ENCODE results near the gene CADM2.

CADM2 gene

GRCh38 chr3:84985795-84986194, 27.0 kb downstream of the CADM2 start:
- no peak for DNase-seq

DNA sequence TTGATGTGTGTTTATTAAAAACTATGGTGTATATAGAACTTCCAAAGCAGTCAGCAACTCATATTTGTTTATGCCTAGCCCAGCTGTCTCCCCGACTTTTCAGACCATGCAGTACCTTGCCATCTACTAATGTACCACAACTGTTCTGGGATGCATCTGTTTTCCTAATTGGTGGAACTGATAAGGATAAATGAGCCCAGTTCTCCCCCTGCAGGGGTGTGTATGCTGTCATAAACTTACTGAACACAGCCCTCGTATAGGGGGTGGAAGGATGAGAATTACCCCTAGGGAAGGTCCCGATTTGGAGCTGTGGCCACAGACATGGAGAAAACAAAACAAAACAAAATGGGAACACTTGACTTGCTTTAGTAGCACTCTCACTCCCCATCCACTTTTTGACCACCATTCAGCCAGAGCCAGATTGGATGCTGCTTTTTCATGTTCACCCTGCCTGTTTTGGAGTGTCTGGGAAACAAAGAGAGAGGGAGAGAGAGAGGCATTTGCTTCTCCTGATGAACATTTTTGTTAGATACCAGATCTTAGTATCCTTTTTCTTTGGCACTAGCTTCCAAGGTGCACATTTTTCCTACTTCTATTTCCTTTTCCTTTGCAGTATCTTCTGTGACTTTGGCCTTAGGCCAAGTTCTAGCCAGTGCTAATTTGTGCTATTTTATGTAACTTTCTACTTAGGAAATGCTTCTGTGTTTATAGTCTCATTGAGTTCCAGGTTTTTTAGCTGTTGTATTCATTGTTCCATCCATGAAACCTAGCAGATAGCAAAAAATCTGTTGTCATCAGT, 29.1 kb downstream of the CADM2 start:
- DNase-seq = no peak

DNA sequence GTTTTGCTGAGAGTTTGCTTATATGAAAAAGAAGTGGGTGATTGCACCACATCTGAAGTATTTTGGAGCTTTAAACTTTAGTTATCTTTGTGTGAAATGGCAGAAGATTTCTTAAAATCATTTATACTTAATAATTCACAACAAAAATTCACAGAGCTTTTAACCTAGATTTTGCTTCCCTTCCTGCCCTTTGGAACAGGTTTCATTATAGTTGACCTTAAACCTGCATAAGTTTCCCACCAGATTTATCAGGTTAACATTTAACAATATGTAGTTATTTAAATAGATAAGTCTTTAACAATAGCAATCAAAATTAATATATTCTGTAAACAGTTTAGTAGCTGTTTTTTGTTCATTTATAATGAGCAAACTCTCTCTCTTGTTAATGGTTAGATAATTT, 30.3 kb downstream of the CADM2 start:
- DNase-seq = no peak

- no peak for DNase-seq
Observed at GRCh38 chr3:84991422-84991900, 32.7 kb downstream of the CADM2 start.

DNA sequence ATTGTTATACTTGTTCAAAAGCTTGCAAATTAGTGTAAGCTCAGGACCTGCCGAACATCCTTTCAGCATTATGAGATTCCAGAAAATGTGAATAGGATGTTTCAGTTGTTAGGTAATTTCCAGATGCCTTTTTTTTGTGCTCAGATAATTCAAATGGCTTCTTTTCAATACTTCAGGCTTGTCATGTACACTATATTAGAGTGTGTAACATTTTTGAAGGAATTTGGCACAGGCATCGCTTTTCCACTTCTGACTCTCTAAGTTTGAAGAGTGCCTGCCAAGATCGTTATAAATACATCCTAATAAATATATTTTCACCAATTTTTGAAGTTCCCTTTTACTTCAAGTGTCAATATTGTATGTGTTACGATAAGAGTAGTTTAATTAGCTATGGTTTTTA, 35.2 kb downstream of the CADM2 start:
- no peak for DNase-seq

GRCh38 chr3:84998545-84998944, 39.8 kb downstream of the CADM2 start:
- DNase-seq = no peak

- DNase-seq = no peak
Observed at GRCh38 chr3:85003479-85003878, 44.7 kb downstream of the CADM2 start.

- no peak for DNase-seq
Observed at GRCh38 chr3:85004147-85004546, 45.4 kb downstream of the CADM2 start.

DNA sequence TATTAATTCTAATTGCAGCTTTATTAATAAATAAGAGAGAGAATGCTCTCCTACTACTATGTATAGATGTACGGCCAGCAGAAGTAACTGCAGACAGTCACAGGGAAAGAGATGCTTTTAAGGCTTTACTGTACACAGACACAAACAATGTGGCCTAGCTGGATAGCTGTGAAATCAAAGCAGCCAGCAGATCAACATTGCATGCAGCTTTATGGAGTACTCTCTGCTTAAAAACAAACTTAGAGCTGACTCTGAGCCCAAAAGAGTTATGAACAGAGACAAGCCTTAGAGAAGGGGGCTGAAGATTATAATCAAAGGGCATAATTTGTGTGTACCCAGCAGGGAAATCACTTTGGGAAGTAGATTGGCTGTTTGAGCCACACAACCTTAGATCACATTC, 47.2 kb downstream of the CADM2 start:
- peak; percentile 12 for DNase-seq

GRCh38 chr3:85007195-85008094, 48.7 kb downstream of the CADM2 start:
- DNase-seq = no peak

GRCh38 chr3:85020828-85021227, 62.0 kb downstream of the CADM2 start:
- no peak for DNase-seq

GRCh38 chr3:85030052-85030451, 71.3 kb downstream of the CADM2 start:
- DNase-seq = no peak

GRCh38 chr3:85037203-85037602, 78.4 kb downstream of the CADM2 start:
- DNase-seq = no peak

DNA sequence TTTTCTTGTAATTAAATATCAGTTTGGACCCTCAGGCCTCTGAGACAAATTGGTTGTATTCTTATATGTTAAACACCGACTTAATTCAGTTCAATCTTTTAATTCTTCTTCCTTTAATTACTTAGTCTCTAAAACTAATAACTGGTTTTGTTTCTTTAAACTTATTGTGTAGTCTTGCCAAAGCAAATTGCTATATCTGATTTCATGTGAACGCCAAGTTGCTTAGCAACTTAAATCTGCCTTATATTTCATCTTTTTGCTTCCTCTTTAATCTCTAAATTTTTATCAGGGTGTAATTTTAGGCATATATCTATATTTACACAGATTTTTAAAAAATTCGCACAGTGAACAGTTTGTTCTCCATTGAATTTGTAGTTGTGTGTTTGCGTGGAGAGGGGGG, 82.2 kb downstream of the CADM2 start:
- DNase-seq = no peak

- DNase-seq = no peak
Observed at GRCh38 chr3:85041562-85042055, 82.8 kb downstream of the CADM2 start.

- DNase-seq = no peak
Observed at GRCh38 chr3:85050821-85051220, 92.0 kb downstream of the CADM2 start.

GRCh38 chr3:85051786-85052185, 93.0 kb downstream of the CADM2 start:
- no peak for DNase-seq

DNA sequence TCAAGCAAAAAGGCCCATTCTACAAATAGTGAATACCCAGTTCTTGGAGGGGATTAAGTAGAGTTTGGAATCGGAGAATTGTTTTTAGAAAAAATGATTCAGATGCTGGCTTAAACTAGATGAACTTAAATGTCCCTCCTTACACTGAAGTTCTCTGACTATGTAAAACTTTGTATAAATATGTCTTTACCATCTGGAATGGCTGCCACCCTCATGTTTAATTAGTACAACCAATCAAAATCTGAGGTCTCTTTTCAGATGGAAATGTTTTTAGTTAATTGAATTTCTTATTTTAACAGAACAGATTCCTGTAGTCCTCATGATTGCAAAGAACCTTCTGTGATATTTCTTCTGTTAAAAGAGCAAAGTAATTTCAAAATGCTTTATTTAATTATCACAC, 94.8 kb downstream of the CADM2 start:
- no peak for DNase-seq

- no peak for DNase-seq
Observed at GRCh38 chr3:85054579-85054978, 95.8 kb downstream of the CADM2 start.

DNA sequence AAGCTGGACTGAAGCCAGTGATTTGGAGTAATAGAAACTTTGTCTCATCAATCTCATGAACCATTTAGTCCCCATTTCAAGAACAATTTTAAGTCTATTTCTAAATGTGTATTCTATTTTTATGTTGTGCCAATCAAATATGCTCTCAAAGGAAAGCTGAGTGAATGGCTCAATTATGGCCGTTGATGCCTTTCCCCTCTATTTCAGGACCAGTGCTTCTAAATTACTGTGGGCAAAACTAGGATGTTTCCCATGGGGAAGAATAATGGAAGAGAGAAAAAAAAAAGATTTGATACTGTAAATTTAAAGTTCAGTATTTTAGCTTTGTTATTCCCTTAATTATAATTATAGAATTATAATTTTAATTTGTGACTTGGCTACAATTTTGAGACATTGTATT, 110.1 kb downstream of the CADM2 start:
- no peak for DNase-seq

GRCh38 chr3:85074003-85074402, 115.2 kb downstream of the CADM2 start:
- DNase-seq = no peak

- no peak for DNase-seq
Observed at GRCh38 chr3:85075663-85076062, 116.9 kb downstream of the CADM2 start.

GRCh38 chr3:85077018-85077417, 118.2 kb downstream of the CADM2 start:
- DNase-seq = no peak
